MM.1S (cell line): ENCODE data around the gene GOLGA7B.

Experiments used
- DNase-seq: peaks from one replicate; pipeline ENCODE4 v3.0.0-alpha.2; 2015
- H2AFZ ChIP-seq: fragments of 300-600 bp; sonication (generic); 2 replicates; pipeline ENCODE4 v1.6.0; 2016; ENCODE audit warnings: antibody characterized with exemption, low read length
- H3F3A ChIP-seq: fragments of 300-600 bp; sonication (generic); 2 replicates; pipeline ENCODE4 v1.6.1; 2016; ENCODE audit warnings: mild to moderate bottlenecking, antibody characterized with exemption, low read length, moderate library complexity, mixed read lengths; ENCODE audit not compliant: insufficient read depth
- H3K27ac ChIP-seq: fragments of 300-600 bp; sonication (generic); 2 replicates; pipeline ENCODE4 v1.5.1; 2016; ENCODE audit warnings: mild to moderate bottlenecking, low read length
- H3K27me3 ChIP-seq: fragments of 300-600 bp; sonication (generic); replicated peaks from 2 replicates; pipeline ENCODE4 v1.6.0; 2016; ENCODE audit warnings: low read length; ENCODE audit not compliant: insufficient read depth
- H3K36me3 ChIP-seq: fragments of 300-600 bp; sonication (generic); replicated peaks from 2 replicates; pipeline ENCODE4 v1.6.1; 2016; ENCODE audit warnings: mild to moderate bottlenecking, low read length, mixed read lengths; ENCODE audit not compliant: insufficient read depth
- H3K4me1 ChIP-seq: fragments of 300-600 bp; sonication (generic); 2 replicates; pipeline ENCODE4 v1.6.1; 2016; ENCODE audit warnings: low read length, mixed read lengths
- H3K4me2 ChIP-seq: fragments of 300-600 bp; sonication (generic); 2 replicates; pipeline ENCODE4 v1.6.0; 2016; ENCODE audit warnings: low read depth, low read length
- H3K4me3 ChIP-seq: fragments of 300-600 bp; sonication (generic); 2 replicates; pipeline ENCODE4 v1.5.1; 2016; ENCODE audit warnings: low read length, mixed read lengths
- H3K79me2 ChIP-seq: fragments of 300-600 bp; sonication (generic); 2 replicates; pipeline ENCODE4 v1.6.1; 2016; ENCODE audit warnings: mixed run types, low read length, mixed read lengths
- H3K9ac ChIP-seq: fragments of 300-600 bp; sonication (generic); 2 replicates; pipeline ENCODE4 v1.6.1; 2016; ENCODE audit warnings: low read length, mixed read lengths
- H3K9me2 ChIP-seq: fragments of 300-600 bp; sonication (generic); replicated peaks from 2 replicates; pipeline ENCODE4 v1.6.1; 2016; ENCODE audit warnings: mild to moderate bottlenecking, low read length, mixed read lengths; ENCODE audit not compliant: insufficient read depth
- H3K9me3 ChIP-seq: fragments of 300-600 bp; sonication (generic); replicated peaks from 2 replicates; pipeline ENCODE4 v1.6.1; 2016; ENCODE audit warnings: mild to moderate bottlenecking, low read length, mixed read lengths; ENCODE audit not compliant: insufficient read depth
- H4K20me1 ChIP-seq: fragments of 300-600 bp; sonication (generic); 2 replicates; pipeline ENCODE4 v1.6.1; 2016; ENCODE audit warnings: mild to moderate bottlenecking, low read length, moderate library complexity, mixed read lengths; ENCODE audit not compliant: insufficient read depth
- EZH2 ChIP-seq: fragments of 300-600 bp; sonication (generic); optimal IDR thresholded peaks from 2 replicates; pipeline ENCODE3; 2017; ENCODE audit warnings: low read depth, mild to moderate bottlenecking, antibody characterized with exemption, low read length, mixed read lengths
- EZH2phosphoT487 ChIP-seq: fragments of 300-600 bp; sonication (generic); IDR thresholded peaks from 2 replicates; pipeline ENCODE4 v1.6.1; 2018; ENCODE audit warnings: antibody characterized with exemption, low read length
- TF ChIP-seq, protein P1 (sequence below): fragments of 300-600 bp; sonication (generic); IDR thresholded peaks from 2 replicates; pipeline ENCODE4 v1.5.1; 2016; ENCODE audit warnings: antibody characterized with exemption, low read length, mixed read lengths

The GOLGA7B gene

DNA sequence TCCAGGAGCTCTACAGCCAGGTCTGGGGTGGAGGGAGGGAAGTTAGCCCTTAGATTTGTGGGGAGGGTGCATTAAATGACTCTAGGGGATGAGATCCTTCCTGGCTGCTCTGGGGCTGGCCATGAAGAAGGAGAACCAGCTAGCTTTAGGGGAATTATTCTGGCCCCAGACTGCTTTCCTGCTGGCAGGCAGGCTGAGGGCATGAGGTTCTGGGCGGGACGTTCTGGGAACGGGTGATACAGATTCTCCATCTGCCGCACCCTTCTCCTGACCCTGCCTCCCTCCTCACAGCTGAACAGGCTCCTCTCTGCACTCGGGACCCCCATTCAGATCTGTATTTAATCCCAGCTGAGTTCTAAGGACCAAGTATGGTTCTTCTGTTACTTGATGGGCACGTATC, 23.9 kb downstream of the GOLGA7B start:
- no peak overlapping the region for H3K4me3 ChIP-seq
- H3K27ac ChIP-seq = no peak overlapping the region
- no peak overlapping the region for H3K4me2 ChIP-seq
- peaks cover 7% of the 10 kb centered on the region; the same call in 1 of the 2 replicates for H3K4me1 ChIP-seq
- peaks cover 28% of the 10 kb centered on the region for H3K27me3 ChIP-seq
- no peaks in the 10 kb centered on the region for H3K79me2 ChIP-seq
- no peaks in the 10 kb centered on the region for H3K9me3 ChIP-seq
- H2AFZ ChIP-seq = no peak overlapping the region
- H3K36me3 ChIP-seq = no peaks in the 10 kb centered on the region
- H3F3A ChIP-seq = no peaks in the 10 kb centered on the region
- no peak overlapping the region for H3K9ac ChIP-seq
- no peaks in the 10 kb centered on the region for H4K20me1 ChIP-seq
- TF ChIP-seq, protein P1, sequence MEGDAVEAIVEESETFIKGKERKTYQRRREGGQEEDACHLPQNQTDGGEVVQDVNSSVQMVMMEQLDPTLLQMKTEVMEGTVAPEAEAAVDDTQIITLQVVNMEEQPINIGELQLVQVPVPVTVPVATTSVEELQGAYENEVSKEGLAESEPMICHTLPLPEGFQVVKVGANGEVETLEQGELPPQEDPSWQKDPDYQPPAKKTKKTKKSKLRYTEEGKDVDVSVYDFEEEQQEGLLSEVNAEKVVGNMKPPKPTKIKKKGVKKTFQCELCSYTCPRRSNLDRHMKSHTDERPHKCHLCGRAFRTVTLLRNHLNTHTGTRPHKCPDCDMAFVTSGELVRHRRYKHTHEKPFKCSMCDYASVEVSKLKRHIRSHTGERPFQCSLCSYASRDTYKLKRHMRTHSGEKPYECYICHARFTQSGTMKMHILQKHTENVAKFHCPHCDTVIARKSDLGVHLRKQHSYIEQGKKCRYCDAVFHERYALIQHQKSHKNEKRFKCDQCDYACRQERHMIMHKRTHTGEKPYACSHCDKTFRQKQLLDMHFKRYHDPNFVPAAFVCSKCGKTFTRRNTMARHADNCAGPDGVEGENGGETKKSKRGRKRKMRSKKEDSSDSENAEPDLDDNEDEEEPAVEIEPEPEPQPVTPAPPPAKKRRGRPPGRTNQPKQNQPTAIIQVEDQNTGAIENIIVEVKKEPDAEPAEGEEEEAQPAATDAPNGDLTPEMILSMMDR = no peak
- TF ChIP-seq EZH2phosphoT487 (no peak), EZH2 (no peak)
- DNase-seq = no peak
- no peaks in the 10 kb centered on the region for H3K9me2 ChIP-seq

DNA sequence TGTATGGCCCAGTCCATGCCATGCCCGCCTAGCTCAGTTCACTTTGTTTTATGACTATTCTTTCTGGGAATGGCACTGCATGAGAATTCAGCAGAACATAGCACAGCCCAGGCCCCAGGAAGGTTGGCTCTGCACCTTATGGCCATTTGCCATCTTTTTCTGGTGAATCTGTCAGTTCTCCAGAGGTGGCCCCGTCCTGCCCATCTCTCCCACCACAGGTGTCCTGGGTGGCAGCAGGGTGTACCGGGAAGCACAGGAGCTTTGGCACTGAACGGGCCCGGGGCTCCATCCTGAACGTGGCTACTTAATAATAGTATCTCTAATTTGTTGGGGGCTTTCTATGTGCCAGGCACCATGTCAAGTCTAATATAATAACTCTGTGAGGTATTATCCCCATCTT, 24.7 kb downstream of the GOLGA7B start:
- Histone ChIP-seq H3F3A (no peaks in the 10 kb centered on the region), H3K4me2 (no peak overlapping the region), H3K79me2 (no peaks in the 10 kb centered on the region), H3K36me3 (no peaks in the 10 kb centered on the region), H3K27ac (no peak overlapping the region), H3K4me1 (peaks cover under 1% of the 10 kb centered on the region; the same call in 1 of the 2 replicates), H3K27me3 (peaks cover 29% of the 10 kb centered on the region), H3K9me2 (no peaks in the 10 kb centered on the region), H3K9me3 (no peaks in the 10 kb centered on the region), H4K20me1 (no peaks in the 10 kb centered on the region), H2AFZ (no peak overlapping the region), H3K9ac (no peak overlapping the region), H3K4me3 (no peak overlapping the region)
- TF ChIP-seq EZH2 (no peak), EZH2phosphoT487 (no peak)
- TF ChIP-seq, protein P1 = no peak
- DNase-seq = no peak

DNA sequence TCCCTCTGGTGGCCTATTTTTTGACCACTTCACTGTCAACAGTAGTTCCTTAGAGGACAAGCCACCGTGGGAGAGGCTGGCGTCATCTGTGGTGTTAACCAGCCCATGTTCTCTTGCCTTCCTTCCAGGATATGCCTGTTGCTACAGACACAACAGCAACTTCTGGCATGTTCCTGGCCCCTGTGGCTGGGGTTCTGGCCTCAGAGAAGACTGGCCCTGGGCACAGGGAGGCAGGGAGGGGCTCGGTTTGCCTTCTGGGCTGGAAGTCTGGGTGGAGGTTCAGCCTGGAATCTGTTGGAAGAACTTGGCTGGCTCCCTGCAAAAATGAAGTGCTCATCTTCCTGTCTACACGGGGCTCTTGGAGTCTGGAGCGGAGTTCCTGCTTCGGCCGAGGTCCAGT, 25.7 kb downstream of the GOLGA7B start:
- Histone ChIP-seq H2AFZ (no peak overlapping the region), H4K20me1 (no peaks in the 10 kb centered on the region), H3K9me2 (no peaks in the 10 kb centered on the region), H3K4me2 (no peak overlapping the region), H3K9me3 (no peaks in the 10 kb centered on the region), H3K36me3 (no peaks in the 10 kb centered on the region), H3F3A (no peaks in the 10 kb centered on the region), H3K27ac (no peak overlapping the region), H3K4me1 (no peaks in the 10 kb centered on the region), H3K79me2 (no peaks in the 10 kb centered on the region), H3K4me3 (no peak overlapping the region), H3K27me3 (peaks cover 25% of the 10 kb centered on the region), H3K9ac (no peak overlapping the region)
- TF ChIP-seq EZH2 (no peak), EZH2phosphoT487 (no peak)
- TF ChIP-seq, protein P1 = no peak
- DNase-seq = no peak
